Pulmonary artery endothelial cell (primary cell): ENCODE measurements around the gene PNP. TPM values are rescaled to one million over a fixed set of nuclear protein-coding genes. Genes with fewer than 3 reads are reported as not detected.
"Not testable (repeated sequence)": the region's sequence is repeated elsewhere in the genome, so short reads cannot be mapped to it uniquely, and the experiment has no call there.

ENCODE experiments used
- DNase-seq: peaks from one replicate; pipeline ENCODE4 v3.0.0-alpha.2; 2011; ENCODE audit warnings: low read depth, low spot score
- total RNA-seq: library from RNA; depleted of rRNA; stranded (reverse); fragments of >200 nt; gene quantifications from 2 replicates; pipeline ENCODE4 v1.2.3, GENCODE V29; 2014

PNP gene
- total RNA-seq, 1 donor from 2014 or later, result 286 TPM

- no peak for DNase-seq
Observed at GRCh38 chr14:20489093-20489994, 20.1 kb downstream of the PNP start.

GRCh38 chr14:20490563-20490962 is 21.4 kb downstream of the PNP start:
- DNase-seq, result no peak

- DNase-seq, result no peak
Observed at GRCh38 chr14:20492486-20492885, 23.3 kb downstream of the PNP start.

- no peak for DNase-seq
Observed at GRCh38 chr14:20493634-20494033, 24.4 kb downstream of the PNP start.

- no peak for DNase-seq
Observed at GRCh38 chr14:20494935-20495766, 25.9 kb downstream of the PNP start.

DNA sequence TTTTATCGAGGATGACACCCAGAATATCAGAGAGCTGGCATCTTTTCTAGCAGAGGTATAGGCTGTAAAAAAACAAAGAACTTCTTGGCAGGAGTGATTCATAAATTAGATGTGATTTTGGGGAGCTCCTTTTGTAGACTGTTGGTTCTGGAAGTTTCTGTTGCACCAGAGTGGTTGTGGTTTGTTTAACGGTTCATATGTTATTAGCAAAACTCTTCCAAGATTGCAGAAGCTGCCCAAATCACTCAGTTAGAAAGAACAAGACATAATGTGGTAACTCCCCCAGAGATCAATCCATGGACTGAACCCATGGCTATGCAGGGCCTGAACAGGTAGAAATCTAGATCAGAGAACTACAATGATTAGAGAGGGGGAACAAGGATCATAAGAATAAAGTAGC is 29.4 kb downstream of the PNP start:
- no peak for DNase-seq

DNA sequence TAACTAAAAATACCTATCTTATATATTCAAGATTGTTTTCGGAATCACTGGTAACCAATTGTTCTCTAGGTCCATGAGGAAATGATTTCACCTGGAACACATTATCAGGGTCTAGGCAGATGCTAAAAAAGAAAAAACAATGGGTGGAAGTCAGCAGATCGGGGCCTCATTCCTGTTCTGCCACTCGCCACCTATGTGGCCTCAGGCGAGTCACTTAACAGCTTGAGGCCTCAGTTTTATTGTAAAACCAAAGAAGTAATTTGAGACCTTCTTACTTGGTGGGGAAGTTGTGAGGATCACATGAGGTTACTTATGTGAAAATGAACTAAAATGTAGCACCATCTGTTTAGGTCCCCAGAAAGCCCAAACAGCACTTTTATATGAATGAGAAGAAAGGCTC is 29.9 kb downstream of the PNP start:
- DNase-seq, result peak; percentile 43

- no peak for DNase-seq
Observed at GRCh38 chr14:20499881-20500280, 30.7 kb downstream of the PNP start.

GRCh38 chr14:20501346-20501745 is 32.1 kb downstream of the PNP start:
- peak; percentile 43 for DNase-seq

- DNase-seq, result no peak
Observed at GRCh38 chr14:20503898-20504297, 34.7 kb downstream of the PNP start.

- DNase-seq, result not testable (repeated sequence)
Observed at GRCh38 chr14:20506276-20506675, 37.1 kb downstream of the PNP start.

GRCh38 chr14:20506752-20507151 is 37.5 kb downstream of the PNP start:
- not testable (repeated sequence) for DNase-seq

DNA sequence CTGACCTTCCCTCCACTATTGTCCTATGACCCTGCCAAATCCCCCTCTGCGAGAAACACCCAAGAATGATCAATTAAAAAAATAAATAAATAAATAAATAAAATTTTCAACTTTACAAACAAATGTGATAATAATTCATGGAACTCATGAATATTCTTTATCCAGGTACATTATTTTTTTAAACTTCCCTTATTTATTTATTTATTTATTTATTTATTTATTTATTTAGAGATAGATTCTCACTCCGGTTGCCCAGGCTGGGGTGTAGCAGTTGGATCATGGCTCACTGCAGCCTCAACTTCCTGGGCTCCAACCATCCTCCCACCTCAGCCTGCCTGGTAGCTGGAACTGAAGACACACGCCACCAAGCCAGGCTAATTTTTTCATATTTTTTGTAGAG is 38.3 kb downstream of the PNP start:
- DNase-seq, result not testable (repeated sequence)

- no peak for DNase-seq
Observed at GRCh38 chr14:20508367-20508766, 39.2 kb downstream of the PNP start.

DNA sequence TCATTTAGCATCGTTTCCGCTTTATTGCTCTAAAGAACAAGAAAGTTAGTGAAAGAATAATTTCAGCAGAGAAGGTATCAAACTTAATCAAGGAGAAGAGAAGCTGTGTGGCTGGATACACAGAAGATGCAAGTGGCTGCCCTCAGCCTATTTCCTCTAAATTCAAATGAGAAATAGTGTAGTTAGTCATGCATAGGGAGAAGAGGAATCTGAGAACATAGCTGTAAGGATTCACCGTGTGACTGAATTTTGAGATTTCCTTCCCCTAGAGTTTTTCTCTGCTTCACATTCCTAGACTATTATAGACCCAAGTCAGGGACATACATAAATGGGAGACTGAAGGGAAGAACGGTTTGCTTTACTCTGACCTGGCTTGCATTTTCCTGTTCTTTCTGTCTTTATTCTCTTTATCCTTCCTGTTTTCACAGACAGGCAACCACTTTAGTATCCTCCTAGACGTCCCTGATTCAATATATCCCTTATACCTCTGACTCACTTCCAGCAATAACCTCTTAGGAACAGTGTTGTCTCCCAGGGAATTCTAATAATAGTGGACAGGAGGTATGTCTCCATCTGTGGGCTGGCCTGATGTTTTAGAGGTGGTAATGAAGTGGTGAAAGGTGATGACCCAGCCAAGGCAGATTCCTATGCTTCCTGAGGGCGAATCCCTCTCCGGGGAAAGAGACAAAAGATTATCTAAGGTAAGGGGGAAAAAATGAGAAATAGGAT is 43.1 kb downstream of the PNP start:
- DNase-seq, result no peak

DNA sequence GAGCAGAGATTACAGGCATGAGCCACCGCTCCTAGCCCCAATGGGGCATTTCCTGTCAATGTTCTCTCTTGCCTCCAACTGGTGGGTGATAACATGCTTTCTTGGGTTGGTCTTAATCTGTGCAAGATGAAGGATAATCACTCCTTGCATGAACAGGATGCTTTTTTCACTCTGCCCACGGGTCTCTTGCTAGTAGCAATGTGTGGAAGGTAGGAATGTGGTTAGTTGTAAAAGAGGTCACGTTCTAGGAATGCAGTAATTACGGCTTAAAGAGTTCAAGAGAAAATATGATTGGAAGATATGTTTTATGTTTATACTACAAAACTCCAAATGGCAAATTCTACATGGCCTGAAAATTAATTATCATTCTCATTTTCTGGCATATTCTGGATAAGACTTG is 46.6 kb downstream of the PNP start:
- no peak for DNase-seq

- peak; percentile 56 for DNase-seq
Observed at GRCh38 chr14:20516921-20517320, 47.7 kb downstream of the PNP start.

DNA sequence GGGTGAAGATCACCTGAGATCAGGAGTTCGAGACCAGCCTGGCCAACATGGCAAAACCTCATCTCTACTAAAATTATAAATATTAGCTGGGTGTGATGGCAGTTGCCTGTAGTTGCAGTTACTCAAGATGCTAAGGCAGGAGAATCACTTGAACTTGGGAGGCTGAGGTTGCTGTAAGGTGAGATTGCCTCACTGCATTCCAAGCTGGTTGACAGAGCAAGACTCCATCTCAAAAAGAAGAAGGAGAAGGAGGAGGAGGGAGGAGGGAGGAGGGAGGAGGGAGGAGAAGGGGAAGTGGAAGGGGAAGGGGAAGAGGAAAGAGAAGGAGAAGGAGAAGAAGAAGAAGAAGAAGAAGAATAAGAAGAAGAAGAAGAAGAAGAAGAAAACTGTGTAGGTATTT is 53.1 kb downstream of the PNP start:
- no peak for DNase-seq

DNA sequence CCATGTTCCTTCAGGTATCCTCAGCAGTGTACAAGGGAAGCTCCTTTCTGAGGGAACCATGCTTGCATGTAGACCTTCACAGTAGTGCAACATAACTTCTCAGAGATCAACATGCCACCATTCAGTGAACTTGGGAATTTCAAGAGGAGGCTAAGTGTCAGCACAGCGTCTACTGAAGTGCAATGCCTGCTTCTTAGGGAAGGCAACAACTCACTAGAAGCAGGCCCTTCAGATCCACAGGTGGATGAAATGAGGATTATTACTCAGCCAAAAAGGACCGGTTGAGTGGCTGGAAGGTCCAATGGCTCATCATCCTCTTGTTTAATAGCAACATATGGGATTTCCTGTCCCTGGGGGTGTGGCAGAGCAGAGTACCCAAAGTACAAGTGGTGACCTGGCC is 54.8 kb downstream of the PNP start:
- no peak for DNase-seq
